LHCN-M2 (cell line): ENCODE data around the gene AKT2. TPM values are rescaled to one million over a fixed set of nuclear protein-coding genes. Genes with fewer than 3 reads are reported as not detected.
A peak's percentile ranks its signal among the peaks of the same experiment; 100 is the strongest.
"Not testable (repeated sequence)": the region's sequence is repeated elsewhere in the genome, so short reads cannot be mapped to it uniquely, and the experiment has no call there.

ENCODE experiments used
- DNase-seq: peaks from one replicate; pipeline ENCODE4 v3.0.0-alpha.2; 2012; ENCODE audit warnings: low read depth
- polyA plus RNA-seq: library from polyadenylated mRNA; unstranded; fragments of >200 nt; gene quantifications from one replicate; pipeline ENCODE4 v1.2.1, GENCODE V29; 2012; ENCODE audit warnings: missing spikeins
- total RNA-seq: library from RNA; depleted of rRNA; stranded (reverse); fragments of >200 nt; gene quantifications from 2 replicates; pipeline ENCODE4 v1.2.3, GENCODE V29; 2014; rRNA removed

Gene AKT2
- 93.5 and 94.3 TPM in 2 replicates for total RNA-seq
- polyA plus RNA-seq = 85.1 TPM

DNA sequence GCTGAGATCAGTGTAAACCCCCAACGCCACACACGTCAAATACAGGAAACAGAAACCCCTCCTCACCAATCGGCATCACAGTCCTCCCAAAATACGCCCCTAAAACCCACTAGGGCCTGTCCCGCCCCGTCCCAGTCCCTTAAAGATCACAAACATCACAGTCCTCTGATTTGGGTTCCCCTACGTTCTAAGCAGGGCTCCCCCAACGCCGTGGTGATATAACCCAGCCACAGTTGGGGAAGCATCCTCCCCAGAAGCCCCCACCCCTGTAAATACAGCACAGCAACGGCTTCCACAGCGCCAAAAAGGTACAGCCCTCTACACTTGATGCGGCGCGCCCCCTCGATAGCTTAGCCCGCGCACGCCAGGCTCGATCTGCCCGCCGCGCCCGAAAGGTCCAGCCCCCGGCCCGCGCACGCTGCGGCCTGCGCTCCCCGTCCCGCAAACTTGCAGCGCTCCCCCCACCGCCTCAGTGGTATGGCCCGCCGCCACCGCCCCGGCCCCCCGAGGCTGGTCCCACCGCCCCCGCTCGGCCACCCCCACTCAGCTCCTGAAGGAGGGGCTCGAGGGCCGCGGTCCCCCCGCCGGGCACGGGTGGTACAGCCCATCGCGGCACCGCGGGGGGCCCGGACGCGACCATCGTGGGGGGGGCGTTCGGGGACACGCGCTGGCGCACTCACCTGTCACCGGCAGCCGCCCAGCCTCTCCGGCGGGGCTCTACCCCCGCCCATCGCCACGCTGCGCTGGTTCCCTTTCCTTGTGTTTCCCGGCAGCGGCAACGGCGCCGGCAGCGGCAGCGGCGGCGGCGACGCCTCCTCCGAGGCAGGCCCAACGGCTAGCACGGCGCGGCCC lies at the start of gene AKT2:
Gene AKT2 (minus strand): TSS at position 845 of the 852 bp plus-strand sequence. CDS start 20,078 bp downstream, outside the sequence.
- no peak for DNase-seq

GRCh38 chr19:40333083-40333482 lies 47.9 kb upstream of the AKT2 start:
- not testable (repeated sequence) for DNase-seq

DNA sequence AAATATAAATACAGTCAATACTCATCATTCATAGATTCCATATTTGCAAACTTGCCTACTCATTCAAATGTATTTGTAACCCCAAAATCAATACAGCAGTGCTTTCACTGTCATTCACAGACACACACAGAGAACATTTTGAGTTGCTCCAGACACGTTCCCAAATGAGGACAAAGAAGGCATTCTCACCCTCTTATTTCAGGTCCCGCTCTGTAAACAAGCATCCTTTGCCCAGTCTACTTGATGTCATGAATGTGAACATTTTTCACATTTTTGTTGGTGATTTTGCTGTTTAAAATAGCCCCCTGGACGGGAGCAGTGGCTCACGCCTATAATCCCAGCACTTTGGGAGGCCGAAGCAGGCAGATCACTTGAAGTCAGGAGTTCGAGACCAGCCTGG lies 47.5 kb upstream of the AKT2 start:
- no peak for DNase-seq

DNA sequence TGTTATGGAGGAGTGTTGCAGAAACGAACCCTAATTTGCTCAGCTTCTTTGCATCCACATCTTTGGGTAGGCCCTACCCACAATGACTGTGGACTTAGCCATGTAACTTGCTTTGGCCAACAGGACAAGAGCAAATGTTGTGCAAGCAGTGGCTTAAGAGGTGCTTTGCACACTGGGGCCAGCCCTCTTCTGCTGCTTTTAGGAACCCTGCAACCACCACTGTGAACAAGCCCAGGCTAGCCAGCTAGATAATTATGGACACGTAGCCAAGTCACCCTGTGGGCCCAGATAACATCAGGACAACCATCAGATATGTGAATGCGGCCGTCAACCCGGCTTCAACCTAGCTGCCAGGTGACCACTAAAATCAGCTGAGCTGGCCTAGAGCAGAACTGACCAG lies 45.9 kb upstream of the AKT2 start:
- no peak for DNase-seq

- no peak for DNase-seq
Observed at GRCh38 chr19:40326201-40326600, 41.1 kb upstream of the AKT2 start.

GRCh38 chr19:40323705-40324104 lies 38.6 kb upstream of the AKT2 start:
- DNase-seq = no peak

DNA sequence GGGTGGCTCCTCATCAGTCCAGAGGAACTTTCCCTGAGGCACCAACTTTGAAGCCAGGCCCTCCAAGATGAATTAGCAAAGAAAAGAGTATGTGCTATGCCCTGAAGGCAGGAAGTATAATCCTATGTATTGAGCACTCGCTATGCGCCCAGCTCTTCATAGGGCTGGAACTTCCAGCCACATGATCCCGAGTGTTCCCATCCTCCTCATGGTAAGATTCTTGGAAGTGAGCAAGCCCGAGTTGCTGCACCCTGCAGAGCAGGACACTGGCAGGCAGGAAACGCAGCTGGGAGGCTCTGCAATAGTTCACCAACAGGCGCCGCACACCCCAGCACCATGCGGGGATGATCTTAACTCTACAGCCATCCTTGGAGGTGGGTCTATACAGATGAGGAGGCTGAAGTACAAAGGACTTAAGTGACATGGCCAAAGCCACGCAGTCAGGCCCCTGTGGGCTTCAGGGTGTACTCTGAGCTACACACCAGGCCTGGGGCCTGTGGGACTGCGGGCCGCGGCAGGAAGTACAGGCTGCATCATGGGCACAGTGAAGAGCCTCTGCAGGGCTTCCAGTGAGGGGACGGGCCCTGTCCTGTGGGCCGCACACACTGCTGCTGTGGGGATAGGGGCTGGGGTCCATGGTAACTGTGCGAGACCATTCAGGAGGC lies 37.9 kb upstream of the AKT2 start:
- no peak for DNase-seq

DNA sequence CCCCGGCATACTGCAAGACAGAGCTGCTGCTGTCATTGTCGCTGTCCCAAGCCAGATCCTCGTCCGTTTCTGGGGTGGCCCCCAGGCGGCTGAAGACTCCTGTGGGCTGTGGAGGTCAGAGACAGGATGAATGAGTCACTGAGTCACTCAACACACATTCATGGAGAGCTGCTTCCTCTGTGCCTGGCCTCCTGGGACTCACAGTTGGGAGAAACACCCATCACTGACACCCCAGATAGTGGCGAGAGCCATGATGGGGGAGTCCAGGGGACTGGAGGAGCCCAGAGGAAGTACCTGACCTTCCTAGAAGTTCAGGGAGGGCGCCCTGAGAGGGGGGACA lies 37.1 kb upstream of the AKT2 start:
- no peak for DNase-seq

DNA sequence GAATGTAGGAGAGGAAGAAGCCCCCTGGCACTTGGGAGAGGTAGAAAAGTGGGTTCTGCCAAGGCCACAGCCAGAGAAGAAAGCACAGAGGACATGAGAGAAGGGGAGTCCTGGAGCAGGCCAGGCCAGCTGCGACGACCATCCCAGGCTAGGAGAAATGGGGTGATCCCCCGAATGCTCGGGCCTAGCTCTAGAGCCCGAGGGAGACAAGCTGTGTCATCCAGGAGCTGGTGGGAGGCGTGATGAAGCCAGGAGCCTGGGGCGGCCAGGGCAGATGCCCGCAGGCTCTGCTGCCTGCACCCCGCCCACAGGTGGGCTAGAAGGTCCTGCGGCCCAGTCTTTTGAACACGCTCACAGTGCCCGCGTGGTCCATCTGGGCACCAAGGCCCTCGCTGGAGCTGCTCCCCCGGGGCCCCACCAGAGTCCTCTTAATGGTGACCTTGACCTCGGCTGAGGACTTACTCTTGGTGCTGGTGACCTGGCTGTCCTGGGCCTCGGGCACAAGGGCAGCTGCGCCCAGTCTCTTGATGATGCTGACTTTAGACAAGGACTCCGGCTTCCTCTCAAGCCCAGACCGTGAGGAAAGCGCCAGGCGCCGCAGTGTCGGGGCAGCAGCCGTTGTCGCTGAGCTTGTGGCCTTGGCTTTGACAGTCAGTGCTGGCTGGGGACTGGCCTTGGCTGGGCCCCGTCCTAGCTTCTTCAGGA lies 36.6 kb upstream of the AKT2 start:
- DNase-seq = no peak

DNA sequence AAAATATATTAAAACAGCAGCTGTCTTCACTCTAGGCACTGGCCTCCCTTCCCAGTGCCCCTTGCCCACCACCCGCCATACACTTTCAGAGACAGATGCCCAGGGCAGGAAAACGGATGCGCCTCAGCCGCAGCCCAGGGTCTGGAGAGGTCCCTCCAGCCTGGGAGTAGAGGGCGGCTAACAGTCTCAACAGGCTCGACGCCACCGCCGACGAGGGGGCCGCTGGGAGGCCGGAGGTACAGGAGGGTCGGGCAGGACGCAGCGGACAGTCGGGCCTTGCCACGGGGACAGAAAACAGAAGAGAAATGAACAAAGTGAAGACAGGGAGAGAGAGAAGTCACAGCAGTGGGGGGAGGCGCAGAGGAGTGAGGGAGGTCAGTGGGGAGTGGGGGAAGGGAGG lies 35.9 kb upstream of the AKT2 start:
- no peak for DNase-seq

DNA sequence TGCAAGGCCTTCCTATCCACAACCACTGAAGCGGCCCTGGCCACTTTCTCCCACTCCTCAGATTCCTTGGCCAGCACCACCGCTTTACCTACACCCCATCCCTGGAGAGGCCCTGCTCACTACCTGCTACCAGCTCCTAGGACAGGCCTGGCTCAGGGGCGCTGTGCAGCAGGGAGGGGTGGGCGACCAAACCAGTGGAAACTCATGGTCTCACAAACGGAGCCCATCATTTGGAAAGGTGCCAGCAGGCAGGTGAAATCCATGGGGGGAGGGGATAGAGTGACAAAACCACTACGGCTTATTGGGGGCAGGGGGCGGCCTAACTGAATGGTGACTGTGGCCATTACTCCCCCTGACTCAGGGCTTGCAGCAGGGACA lies 35.4 kb upstream of the AKT2 start:
- DNase-seq = no peak

GRCh38 chr19:40317338-40317737 lies 32.2 kb upstream of the AKT2 start:
- DNase-seq = no peak

DNA sequence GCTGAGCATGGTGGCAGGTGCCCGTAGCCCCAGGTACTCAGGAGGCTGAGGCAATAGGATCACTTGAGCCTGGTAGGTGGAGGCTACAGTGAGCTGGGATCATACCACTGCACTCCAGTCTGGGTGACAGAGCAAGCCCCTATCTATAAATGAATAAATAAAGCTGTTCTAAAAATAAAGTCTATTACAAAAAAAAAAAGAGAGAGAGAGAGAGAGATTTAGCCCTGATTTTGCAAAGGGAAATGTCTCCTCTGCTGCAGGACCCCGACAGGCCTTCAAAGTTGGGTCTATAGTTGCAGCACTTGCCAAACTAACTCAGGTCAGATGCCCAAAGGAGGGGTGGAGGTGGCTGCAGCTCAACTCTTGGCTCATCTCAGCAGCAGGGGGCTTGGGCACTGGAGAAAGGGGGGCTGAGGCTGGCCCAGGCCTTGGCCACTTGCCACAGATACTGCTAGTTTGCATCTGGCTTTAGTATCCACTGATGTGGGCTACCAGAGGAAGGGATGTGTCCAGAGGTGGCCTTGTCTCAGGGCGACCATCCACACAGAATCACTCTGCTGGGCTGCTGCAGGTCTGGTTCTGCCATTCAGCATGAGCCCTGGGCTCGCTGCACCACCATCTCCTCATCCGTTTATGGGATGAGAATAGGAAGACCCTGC lies 30.8 kb upstream of the AKT2 start:
- DNase-seq = no peak

DNA sequence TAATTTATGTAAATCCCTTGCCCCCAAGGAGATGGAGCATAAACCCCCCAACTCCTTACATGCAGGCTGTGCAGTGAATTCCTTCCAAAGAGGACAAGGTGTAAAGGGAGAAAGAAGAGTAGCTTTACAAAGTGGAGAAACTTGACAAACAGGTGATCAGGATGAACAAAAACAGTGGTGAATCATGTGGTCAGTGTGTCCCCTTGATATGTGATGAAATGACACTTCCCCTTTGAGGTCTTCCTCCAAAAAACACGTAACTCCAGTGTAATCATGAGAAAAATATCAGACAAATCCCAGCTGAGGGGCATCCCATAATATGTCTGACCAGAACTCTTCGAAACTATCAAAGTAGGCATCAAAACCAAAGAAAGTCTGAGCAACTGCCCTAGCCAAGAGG lies 29.5 kb upstream of the AKT2 start:
- no peak for DNase-seq

- DNase-seq = no peak
Observed at GRCh38 chr19:40313229-40313983, 28.3 kb upstream of the AKT2 start.

DNA sequence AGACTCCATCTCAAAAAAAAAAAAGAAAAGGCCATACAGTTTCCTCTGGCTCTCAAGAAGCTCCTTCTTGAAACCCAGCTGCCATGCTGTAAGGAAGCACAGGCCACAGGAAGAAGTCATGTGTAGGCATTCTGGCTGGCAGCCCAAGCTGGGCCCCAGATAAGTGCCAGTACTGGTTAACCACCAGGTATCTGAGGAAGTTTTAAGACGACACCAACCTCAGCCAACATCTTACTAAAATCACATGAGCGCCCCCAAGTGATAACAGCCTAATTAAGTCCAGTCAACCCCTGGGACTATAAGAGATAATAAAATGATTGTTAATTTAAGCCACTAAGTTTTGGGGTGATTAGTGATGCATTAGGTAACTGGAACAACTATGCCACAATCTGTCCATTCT lies 27.4 kb upstream of the AKT2 start:
- DNase-seq = no peak

GRCh38 chr19:40309666-40310065 lies 24.5 kb upstream of the AKT2 start:
- no peak for DNase-seq

GRCh38 chr19:40305403-40305802 lies 20.3 kb upstream of the AKT2 start:
- DNase-seq = peak; percentile 85

GRCh38 chr19:40304306-40304705 lies 19.2 kb upstream of the AKT2 start:
- no peak for DNase-seq

- DNase-seq = no peak
Observed at GRCh38 chr19:40303765-40304164, 18.6 kb upstream of the AKT2 start.
